H1 (cell line): ENCODE measurements around the gene IFNG. TPM values are rescaled to one million over a fixed set of nuclear protein-coding genes. Genes with fewer than 3 reads are reported as not detected.

ENCODE experiments used
- polyA plus RNA-seq, 7 experiments: library from polyadenylated mRNA; depleted of rRNA in 3 of 7; stranded (reverse) in 5 of 7; unstranded in 2 of 7; fragments of >200 nt in 5 of 7; fragments of 200-250 nt in 2 of 7; gene quantifications; 1 replicate in 5 of 7; 2 replicates in 1 of 7; 4 replicates in 1 of 7; pipeline versions ENCODE4 v1.2.1 to v1.2.3, GENCODE V29; 2011 to 2013; ENCODE audit warnings: missing spikeins in 2 of 7, mixed read lengths in 2 of 7
- total RNA-seq: library from RNA; stranded (reverse); fragmentation: NEBNext Ultra II Directional; extraction: Animal tissue kit (Norgen Biotek cat#: 25700); gene quantifications from 2 replicates; pipeline ENCODE4 v1.2.1, GENCODE V29; 2021
- TF ChIP-seq, protein P1 (sequence below): IDR thresholded peaks from 2 replicates; pipeline ENCODE4 v1.6.1; 2012; ENCODE audit warnings: low read length, inconsistent platforms

IFNG gene
- total and polyA plus RNA-seq, 2 of the 8 experiments (the other 6 are each of a cell fraction or from before 2014, with no cell fraction given), result not detected

DNA sequence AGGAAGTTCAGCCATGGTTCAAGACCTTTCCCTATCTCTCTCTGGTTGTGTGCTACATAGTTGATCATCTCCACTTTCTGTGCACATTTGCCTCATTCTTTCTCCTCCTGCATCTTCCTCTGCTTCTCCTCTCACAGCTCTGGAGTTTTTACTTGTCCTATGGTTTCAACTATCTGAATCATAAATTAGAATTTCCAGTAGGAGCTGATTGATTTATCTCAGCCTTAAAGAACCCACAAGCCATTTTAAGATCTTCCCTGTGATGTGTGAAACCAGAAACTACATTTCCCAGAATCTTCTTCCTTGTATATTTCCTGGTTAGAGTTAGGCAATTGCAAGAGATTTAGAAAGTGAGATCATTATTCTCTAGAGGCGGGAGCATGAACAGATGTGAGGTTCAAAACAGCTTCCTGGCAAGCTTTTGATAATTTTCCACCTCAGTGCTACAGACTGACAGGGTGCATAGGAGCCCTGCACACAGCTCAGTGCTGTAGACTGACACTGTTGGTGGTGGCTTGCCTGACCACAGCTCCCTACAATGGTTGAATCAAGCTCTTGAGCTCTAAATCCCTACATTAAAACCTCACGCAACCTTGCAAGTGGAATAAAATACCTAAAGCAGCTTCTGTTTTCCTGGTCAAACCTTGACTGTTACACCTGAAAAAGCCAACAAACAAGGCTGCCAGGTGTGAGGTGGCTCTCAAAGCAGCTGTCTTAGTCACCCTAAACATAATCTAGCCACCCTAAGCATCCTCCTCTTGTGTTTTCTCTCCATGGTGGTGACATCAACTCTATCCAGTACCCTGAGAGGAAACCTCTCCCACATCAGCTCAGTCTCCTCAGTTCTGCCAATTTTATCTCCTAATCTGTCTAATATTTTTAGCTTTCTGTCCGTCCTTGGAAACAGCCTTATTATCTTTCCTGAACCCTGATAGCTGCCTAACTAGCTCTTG is 21.5 kb upstream of the IFNG start (continued):
- TF ChIP-seq, protein P1, sequence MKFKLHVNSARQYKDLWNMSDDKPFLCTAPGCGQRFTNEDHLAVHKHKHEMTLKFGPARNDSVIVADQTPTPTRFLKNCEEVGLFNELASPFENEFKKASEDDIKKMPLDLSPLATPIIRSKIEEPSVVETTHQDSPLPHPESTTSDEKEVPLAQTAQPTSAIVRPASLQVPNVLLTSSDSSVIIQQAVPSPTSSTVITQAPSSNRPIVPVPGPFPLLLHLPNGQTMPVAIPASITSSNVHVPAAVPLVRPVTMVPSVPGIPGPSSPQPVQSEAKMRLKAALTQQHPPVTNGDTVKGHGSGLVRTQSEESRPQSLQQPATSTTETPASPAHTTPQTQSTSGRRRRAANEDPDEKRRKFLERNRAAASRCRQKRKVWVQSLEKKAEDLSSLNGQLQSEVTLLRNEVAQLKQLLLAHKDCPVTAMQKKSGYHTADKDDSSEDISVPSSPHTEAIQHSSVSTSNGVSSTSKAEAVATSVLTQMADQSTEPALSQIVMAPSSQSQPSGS, result no peak
